HG02588 (cell line): ENCODE measurements around the gene CFAP45.

Experiments used
- ATAC-seq: cut with Tn5 transposase; IDR thresholded peaks from one replicate; pipeline ENCODE4 v1.9.1; 2021; ENCODE audit warnings: mild to moderate bottlenecking, moderate library complexity; ENCODE audit not compliant: unreplicated experiment

CFAP45 gene

GRCh38 chr1:159828581-159829272 lies 71.2 kb downstream of the CFAP45 start:
- no peak for ATAC-seq

GRCh38 chr1:159828176-159828575 lies 71.8 kb downstream of the CFAP45 start:
- ATAC-seq, result no peak

- no peak for ATAC-seq
Observed at GRCh38 chr1:159827549-159827948, 72.4 kb downstream of the CFAP45 start.

- no peak for ATAC-seq
Observed at GRCh38 chr1:159827102-159827490, 72.9 kb downstream of the CFAP45 start.

- no peak for ATAC-seq
Observed at GRCh38 chr1:159826441-159827101, 73.4 kb downstream of the CFAP45 start, which contains the start of gene SLAMF8. SLAMF8 (plus strand) TSS chr1:159826873; CDS start chr1:159826899, 26 bp downstream.

- ATAC-seq, result no peak
Observed at GRCh38 chr1:159825564-159825963, 74.4 kb downstream of the CFAP45 start.

GRCh38 chr1:159823406-159823805 lies 76.6 kb downstream of the CFAP45 start:
- no peak for ATAC-seq
